Heart left ventricle (tissue), 13 donors: Measurements from ENCODE around the gene KLHDC10.

ENCODE experiments used
- POLR2A ChIP-seq, 2 donors: fragments of 450-650 bp; IDR thresholded peaks; one replicate each; pipeline ENCODE4 v1.6.1; 2017; ENCODE audit warnings: antibody characterized with exemption in 2 of 2, mild to moderate bottlenecking in 2 of 2, moderate library complexity in 2 of 2
- TF ChIP-seq, protein P1 (sequence below), 12 donors: fragments of 200-600 bp; sonication (generic) in 4 of 12; IDR thresholded peaks; one replicate each; pipeline versions ENCODE4 v1.5.0 to v1.8.0; 2018 to 2022; ENCODE audit warnings: antibody characterized with exemption in 12 of 12, mild to moderate bottlenecking in 5 of 12
- donor health status: ischemic (EF 13 %, LVEDD 7.1; RV severe dilation, severe dysfunction).
- donor health status: DM: no; HTN: yes; CAD: no.
- donor health status: DM: no; HTN: no; CAD: no.
- donor health status: ischemic (EF 25% LVEDD 6.9; RV normal size, moderate dysfunction).
- donor health status: ischemic (EF 25% LVEDD 5.7; RV mildly dilated, moderate dysfunction).
- donor health status: ischemic (EF 35%, LVEDD 5.7; RV mildly dilated, moderate dysfunction).
- donor health status: nonischemic (EF 11% LVEDD 7.7; RV severe dilation, severe dysfunction).
- donor health status: DM: yes; HTN: yes; CAD: no.
- donor health status: PGD.
- donor health status: ischemic (EF 29% LVEDD 5.4; RV normal size, mild dysfunction).
- donor health status: nonischemic (EF 23%, LVEDD 6.1; RV moderate dilation, normal function).

DNA sequence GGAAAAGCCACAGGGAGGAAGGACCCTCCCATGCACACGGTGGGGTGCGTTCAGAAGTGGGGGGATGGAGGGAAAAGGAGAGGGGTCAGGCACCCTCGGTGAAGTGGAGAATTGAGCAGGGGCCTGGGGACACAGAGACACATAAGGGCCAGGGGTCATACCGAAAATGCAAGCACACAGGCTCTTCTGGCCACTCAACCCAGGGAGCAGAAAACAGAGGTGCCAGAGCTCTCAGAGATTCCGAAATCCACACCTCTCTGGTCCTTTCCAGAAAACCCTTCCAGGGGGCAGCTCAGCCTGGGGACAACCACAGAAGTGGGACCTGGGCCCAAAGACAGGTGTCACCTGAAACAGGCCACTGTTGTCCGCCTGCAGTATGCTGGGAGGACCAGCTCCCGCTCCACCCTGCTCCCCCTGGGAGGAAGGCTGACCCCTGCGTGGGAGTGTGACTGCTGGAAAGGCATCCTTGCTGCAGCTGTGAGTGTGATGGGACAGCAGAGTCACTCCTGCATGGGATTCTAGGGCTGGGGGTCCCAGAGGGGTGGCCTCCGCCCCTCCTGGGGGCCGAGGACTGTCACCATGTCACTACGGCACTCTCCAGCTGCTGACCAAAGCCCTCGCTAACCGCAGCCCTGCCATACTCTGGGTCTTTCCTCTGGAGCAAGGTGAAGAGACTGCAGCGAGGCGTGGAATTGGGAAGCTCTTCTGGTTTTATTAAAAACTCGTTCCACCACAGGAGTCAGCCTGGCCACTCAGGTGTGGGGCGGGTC is 71.7 kb downstream of the KLHDC10 start:
- no peak for TF ChIP-seq POLR2A (IDR thresholded peaks at IDR 0.05)
- TF ChIP-seq, protein P1, sequence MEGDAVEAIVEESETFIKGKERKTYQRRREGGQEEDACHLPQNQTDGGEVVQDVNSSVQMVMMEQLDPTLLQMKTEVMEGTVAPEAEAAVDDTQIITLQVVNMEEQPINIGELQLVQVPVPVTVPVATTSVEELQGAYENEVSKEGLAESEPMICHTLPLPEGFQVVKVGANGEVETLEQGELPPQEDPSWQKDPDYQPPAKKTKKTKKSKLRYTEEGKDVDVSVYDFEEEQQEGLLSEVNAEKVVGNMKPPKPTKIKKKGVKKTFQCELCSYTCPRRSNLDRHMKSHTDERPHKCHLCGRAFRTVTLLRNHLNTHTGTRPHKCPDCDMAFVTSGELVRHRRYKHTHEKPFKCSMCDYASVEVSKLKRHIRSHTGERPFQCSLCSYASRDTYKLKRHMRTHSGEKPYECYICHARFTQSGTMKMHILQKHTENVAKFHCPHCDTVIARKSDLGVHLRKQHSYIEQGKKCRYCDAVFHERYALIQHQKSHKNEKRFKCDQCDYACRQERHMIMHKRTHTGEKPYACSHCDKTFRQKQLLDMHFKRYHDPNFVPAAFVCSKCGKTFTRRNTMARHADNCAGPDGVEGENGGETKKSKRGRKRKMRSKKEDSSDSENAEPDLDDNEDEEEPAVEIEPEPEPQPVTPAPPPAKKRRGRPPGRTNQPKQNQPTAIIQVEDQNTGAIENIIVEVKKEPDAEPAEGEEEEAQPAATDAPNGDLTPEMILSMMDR (IDR thresholded peaks at IDR 0.05), result no peak
